Upper lobe of left lung (tissue), 6 donors: ENCODE data around the gene HIVEP3. TPM values are rescaled to one million over a fixed set of nuclear protein-coding genes. Genes with fewer than 3 reads are reported as not detected.

Experiments used
- ATAC-seq, 2 donors: fragments of 200-7000 bp; cut with Tn5 transposase; one replicate each; pipeline ENCODE4 v1.9.1; 2022; ENCODE audit warnings: mild to moderate bottlenecking in 2 of 2, moderate library complexity in 2 of 2; ENCODE audit not compliant: low FRiP score in 2 of 2
- DNase-seq, 2 donors: peaks; one replicate each; pipeline ENCODE4 v3.0.0-alpha.2; 2019 to 2020
- H3K27ac ChIP-seq, 4 donors: fragments of 200-600 bp; sonication (generic); one replicate each; pipeline ENCODE4 v1.5.1; 2016 to 2019
- H3K27me3 ChIP-seq, 4 donors: fragments of 200-600 bp; sonication (generic); one replicate each; pipeline ENCODE4 v1.5.1; 2017 to 2019
- H3K36me3 ChIP-seq, 4 donors: fragments of 200-600 bp; sonication (generic); one replicate each; pipeline ENCODE4 v1.5.1; 2016 to 2019
- H3K4me1 ChIP-seq, 4 donors: fragments of 200-600 bp; sonication (generic); one replicate each; pipeline ENCODE4 v1.5.1; 2018 to 2019
- H3K4me3 ChIP-seq, 4 donors: fragments of 200-600 bp; sonication (generic); one replicate each; pipeline ENCODE4 v1.5.1; 2017 to 2019; ENCODE audit warnings: mild to moderate bottlenecking in 2 of 4, moderate library complexity in 1 of 4
- H3K9me3 ChIP-seq, 4 donors: fragments of 200-600 bp; sonication (generic); one replicate each; pipeline ENCODE4 v1.5.1; 2018 to 2019
- EP300 ChIP-seq, 4 donors: sonication (generic); formaldehyde crosslinking; IDR thresholded peaks; one replicate each; pipeline ENCODE4 v1.5.1; 2017; ENCODE audit warnings: antibody characterized with exemption in 4 of 4, control low read depth in 2 of 4
- POLR2A ChIP-seq, 4 donors: fragments of 450-650 bp; IDR thresholded peaks; one replicate each; pipeline ENCODE4 v1.5.1; 2016 to 2017; ENCODE audit warnings: antibody characterized with exemption in 4 of 4, mild to moderate bottlenecking in 2 of 4
- POLR2AphosphoS5 ChIP-seq, 2 donors: sonication (generic); formaldehyde crosslinking; IDR thresholded peaks; one replicate each; pipeline ENCODE4 v1.5.1; 2017; ENCODE audit warnings: antibody characterized with exemption in 2 of 2
- WGBS, 2 donors: methylation state at CpG; one replicate each; pipeline ENCODE4 v1.1.5; 2017 to 2018; 5-methylcytosine and 5-hydroxymethylcytosine counted together
- total RNA-seq, 6 donors: library from RNA; depleted of rRNA in 4 of 6; stranded (reverse); fragments of >200 nt in 4 of 6; gene quantifications; one replicate each; pipeline versions ENCODE4 v1.1.0 to v1.2.1, GENCODE V29; 2016 to 2021
- TF ChIP-seq, protein P1 (sequence below), 6 experiments: fragments of 450-650 bp in 4 of 6; fragments of 200-600 bp in 2 of 6; sonication (generic) in 2 of 6; IDR thresholded peaks; one replicate each; pipeline ENCODE4 v1.5.1; 2016 to 2019; ENCODE audit warnings: antibody characterized with exemption in 6 of 6
- donor health status: DM: no; HTN: no; CAD: no; lungs with moderate emphysema.
- donor health status: DM: no; HTN: yes; CAD: no; lungs with severe emphysema.

Gene HIVEP3
- total RNA-seq, 6 donors from 2014 or later, result 9.7 to 23.0 (median 11.6) TPM

DNA sequence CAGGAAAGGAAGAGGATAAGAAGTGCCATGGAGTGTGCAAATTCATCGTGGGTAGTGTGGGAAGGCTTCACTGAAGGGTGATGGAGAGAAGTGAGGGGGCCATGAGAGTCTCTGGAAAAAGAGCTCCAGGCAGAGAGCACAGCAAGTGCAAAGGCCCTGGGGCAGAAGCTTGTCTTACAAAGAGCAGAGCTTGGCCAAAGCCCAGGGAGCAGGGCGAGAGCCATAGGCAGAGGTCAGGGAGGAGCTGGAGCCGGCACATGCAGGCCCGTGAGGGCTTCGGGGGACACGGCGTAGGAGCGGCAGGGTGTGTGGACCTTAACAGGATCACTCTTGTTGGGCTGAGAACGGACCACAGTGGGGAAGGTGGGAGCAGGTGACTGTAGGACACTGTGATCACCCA is 350.5 kb downstream of the HIVEP3 start:
- ATAC-seq, result no peak
- TF ChIP-seq POLR2A (IDR thresholded peaks at IDR 0.05) (no peak), EP300 (IDR thresholded peaks at IDR 0.05) (no peak)

DNA sequence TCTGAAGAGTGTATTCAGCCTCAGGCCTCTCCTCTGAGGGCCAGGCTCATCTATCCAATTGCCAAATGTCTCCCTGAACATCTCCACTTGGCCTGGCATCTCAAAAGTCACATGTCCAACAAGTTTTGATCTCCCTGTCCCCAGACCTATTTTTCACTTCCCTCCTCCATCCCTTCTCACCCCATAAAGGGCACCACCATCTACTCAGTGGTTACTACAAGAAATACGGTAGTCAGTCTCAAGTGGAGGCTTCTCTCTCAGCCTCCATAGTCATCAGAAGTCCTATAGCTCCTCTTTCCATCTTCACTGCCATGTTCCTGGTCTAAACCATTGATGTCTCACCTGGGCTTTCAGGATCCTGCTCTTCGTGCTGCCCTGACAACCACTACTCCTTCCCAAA is 351.8 kb downstream of the HIVEP3 start:
- DNase-seq, result no peak
- H3K27me3 ChIP-seq, result no peaks in the 10 kb centered on the region
- no peak overlapping the region for H3K4me3 ChIP-seq
- no peak for ATAC-seq
- H3K9me3 ChIP-seq, result no peaks in the 10 kb centered on the region
- TF ChIP-seq, protein P1, sequence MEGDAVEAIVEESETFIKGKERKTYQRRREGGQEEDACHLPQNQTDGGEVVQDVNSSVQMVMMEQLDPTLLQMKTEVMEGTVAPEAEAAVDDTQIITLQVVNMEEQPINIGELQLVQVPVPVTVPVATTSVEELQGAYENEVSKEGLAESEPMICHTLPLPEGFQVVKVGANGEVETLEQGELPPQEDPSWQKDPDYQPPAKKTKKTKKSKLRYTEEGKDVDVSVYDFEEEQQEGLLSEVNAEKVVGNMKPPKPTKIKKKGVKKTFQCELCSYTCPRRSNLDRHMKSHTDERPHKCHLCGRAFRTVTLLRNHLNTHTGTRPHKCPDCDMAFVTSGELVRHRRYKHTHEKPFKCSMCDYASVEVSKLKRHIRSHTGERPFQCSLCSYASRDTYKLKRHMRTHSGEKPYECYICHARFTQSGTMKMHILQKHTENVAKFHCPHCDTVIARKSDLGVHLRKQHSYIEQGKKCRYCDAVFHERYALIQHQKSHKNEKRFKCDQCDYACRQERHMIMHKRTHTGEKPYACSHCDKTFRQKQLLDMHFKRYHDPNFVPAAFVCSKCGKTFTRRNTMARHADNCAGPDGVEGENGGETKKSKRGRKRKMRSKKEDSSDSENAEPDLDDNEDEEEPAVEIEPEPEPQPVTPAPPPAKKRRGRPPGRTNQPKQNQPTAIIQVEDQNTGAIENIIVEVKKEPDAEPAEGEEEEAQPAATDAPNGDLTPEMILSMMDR (IDR thresholded peaks at IDR 0.05), result no peak
- TF ChIP-seq POLR2A (IDR thresholded peaks at IDR 0.05), result no peak
- TF ChIP-seq EP300 (IDR thresholded peaks at IDR 0.05), result no peak
- TF ChIP-seq POLR2AphosphoS5 (IDR thresholded peaks at IDR 0.05), result no peak
- 95 to 100% methylated on average over 2 of the region's 2 CpGs for WGBS, 2 donors
- no peaks in the 10 kb centered on the region for H3K4me1 ChIP-seq
- peaks cover 0 to 7% (median 0%) of the 10 kb centered on the region in 4 donors for H3K36me3 ChIP-seq
- no peak overlapping the region for H3K27ac ChIP-seq

More for the DNA sequence above, 350.5 kb downstream of the HIVEP3 start:
- peak in 1 of 2 donors; percentile 37 for DNase-seq
- no peaks in the 10 kb centered on the region for H3K9me3 ChIP-seq
- no peak overlapping the region for H3K27ac ChIP-seq
- no peaks in the 10 kb centered on the region for H3K4me1 ChIP-seq
- WGBS, 2 donors, result 95% methylated on average over 9 of the region's 9 CpGs
- H3K36me3 ChIP-seq, result peaks cover 0 to 7% (median 0%) of the 10 kb centered on the region in 4 donors
- H3K27me3 ChIP-seq, result no peaks in the 10 kb centered on the region
- no peak overlapping the region for H3K4me3 ChIP-seq

DNA sequence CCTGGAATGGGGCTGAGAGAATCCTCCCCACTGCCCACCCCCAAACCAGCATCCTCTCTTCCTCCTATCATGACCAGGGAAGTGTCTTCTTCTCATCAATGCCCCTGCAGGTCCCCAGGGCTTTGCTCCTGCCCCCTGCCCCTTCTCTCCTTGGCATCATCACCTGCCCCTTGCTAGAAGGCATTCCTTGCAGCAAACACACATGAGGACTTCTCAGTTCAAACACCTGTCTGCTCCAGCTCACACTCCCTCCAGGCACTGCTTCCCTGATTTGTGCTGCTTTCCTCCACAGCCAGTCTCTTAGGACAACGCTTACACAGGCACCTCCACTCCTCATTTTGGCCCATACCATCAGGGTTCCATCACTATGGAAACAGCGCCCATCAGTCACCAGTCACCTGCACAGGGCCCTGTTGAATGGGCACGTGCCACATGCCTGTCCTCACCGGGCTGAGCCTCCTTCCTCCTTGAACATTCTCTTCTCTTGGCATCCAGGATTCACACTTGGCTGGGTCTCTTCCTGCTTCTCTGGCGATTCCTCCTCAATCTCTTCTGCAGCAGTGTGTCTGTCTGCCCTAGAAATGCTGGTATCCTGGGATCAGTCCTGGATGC is 352.3 kb downstream of the HIVEP3 start:
- no peak overlapping the region for H3K4me3 ChIP-seq
- no peak for TF ChIP-seq EP300 (IDR thresholded peaks at IDR 0.05)
- TF ChIP-seq, protein P1 (IDR thresholded peaks at IDR 0.05), result no peak
- no peak for TF ChIP-seq POLR2AphosphoS5 (IDR thresholded peaks at IDR 0.05)
- no peak for TF ChIP-seq POLR2A (IDR thresholded peaks at IDR 0.05)
- peaks cover 0 to 7% (median 0%) of the 10 kb centered on the region in 4 donors for H3K36me3 ChIP-seq
- WGBS, 2 donors, result 91 to 96% methylated on average over 5 of the region's 5 CpGs
- DNase-seq (no peak), ATAC-seq (no peak)
- no peak overlapping the region for H3K27ac ChIP-seq
- H3K4me1 ChIP-seq, result no peaks in the 10 kb centered on the region
- no peaks in the 10 kb centered on the region for H3K9me3 ChIP-seq
- no peaks in the 10 kb centered on the region for H3K27me3 ChIP-seq

DNA sequence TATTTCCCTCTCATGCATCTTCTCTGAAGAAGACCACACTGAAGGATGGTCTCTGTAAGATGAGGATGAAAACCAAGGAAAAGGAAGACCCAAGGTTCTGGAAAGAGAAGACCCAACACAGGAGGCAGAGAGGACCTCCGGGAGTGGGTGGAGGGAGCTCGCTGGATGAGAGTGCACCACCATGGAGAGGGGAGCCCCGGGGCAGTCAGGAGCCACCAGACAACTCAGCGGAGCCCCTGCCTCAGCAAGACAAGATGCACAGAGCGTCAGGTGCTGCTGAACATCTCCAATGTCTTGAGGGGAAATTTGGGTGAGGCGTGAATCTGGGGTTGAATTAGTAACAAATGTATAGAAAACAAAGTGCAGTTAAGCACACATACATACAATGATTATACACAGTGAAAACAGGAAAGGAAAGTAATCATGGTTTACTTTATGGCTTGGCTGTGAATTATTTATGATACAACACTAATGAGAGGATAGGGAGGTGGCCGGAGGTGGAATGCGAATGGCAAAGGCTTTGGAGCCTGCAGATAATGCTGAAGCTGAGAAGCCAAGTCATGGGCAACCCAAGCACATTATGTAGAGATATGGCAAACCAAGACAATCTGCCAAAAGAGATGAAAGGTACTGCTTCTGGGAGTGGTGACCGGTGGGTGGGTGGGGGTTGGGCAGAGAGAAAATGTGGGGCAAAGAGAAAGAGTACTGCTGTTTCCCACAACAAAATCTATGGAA is 353.8 kb downstream of the HIVEP3 start:
- Histone ChIP-seq H3K9me3 (no peaks in the 10 kb centered on the region), H3K4me1 (no peaks in the 10 kb centered on the region), H3K4me3 (no peak overlapping the region), H3K27ac (no peak overlapping the region), H3K36me3 (peaks cover 0 to 7% (median 0%) of the 10 kb centered on the region in 4 donors), H3K27me3 (no peaks in the 10 kb centered on the region)
- DNase-seq (no peak), ATAC-seq (no peak)
- WGBS, 2 donors, result 92 to 96% methylated on average over 9 of the region's 9 CpGs
- TF ChIP-seq EP300 (IDR thresholded peaks at IDR 0.05), result no peak
- no peak for TF ChIP-seq POLR2AphosphoS5 (IDR thresholded peaks at IDR 0.05)
- no peak for TF ChIP-seq POLR2A (IDR thresholded peaks at IDR 0.05)
- TF ChIP-seq, protein P1 (IDR thresholded peaks at IDR 0.05), result no peak

DNA sequence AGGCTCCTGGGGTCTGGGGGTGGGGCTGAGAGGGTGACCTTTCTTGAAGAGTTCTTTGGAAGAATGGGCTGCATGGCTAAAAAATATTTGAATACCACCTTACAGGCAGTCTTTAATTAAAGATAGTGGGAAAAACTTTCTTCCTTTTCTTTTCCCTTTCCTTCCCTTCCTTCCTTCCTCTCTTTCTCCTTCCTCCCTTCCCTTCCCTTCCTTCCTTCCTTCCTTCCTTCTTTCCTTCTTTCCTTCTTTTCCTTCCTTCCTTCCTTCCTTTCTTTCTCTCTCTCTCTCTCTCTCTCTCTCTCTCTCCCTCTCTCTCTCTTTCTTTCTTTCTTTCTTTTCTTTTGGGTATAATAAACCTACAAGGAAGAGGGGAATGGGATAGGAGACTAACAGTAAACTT is 356.4 kb downstream of the HIVEP3 start:
- no peaks in the 10 kb centered on the region for H3K9me3 ChIP-seq
- H3K27me3 ChIP-seq, result no peaks in the 10 kb centered on the region
- no peak overlapping the region for H3K27ac ChIP-seq
- no peak for TF ChIP-seq POLR2AphosphoS5 (IDR thresholded peaks at IDR 0.05)
- TF ChIP-seq POLR2A (IDR thresholded peaks at IDR 0.05), result no peak
- TF ChIP-seq, protein P1 (IDR thresholded peaks at IDR 0.05), result no peak
- no peak for TF ChIP-seq EP300 (IDR thresholded peaks at IDR 0.05)
- H3K36me3 ChIP-seq, result peaks cover 0 to 7% (median 0%) of the 10 kb centered on the region in 4 donors
- no peak for ATAC-seq
- no peak overlapping the region for H3K4me3 ChIP-seq
- DNase-seq, result no peak
- H3K4me1 ChIP-seq, result no peaks in the 10 kb centered on the region
